Stimulated activated CD8-positive, alpha-beta memory T cell treated with anti-CD3 and anti-CD28 coated beads, Interleukin-4, amount 100 ng/mL, for 48 hours (primary cell): ENCODE measurements around the gene ZP1.
A peak's percentile ranks its signal among the peaks of the same experiment; 100 is the strongest.

Experiments
- DNase-seq: peaks from one replicate; pipeline ENCODE4 v3.0.0-alpha.2; 2020

Gene ZP1

GRCh38 chr11:60859616-60860250, 7.6 kb upstream of the ZP1 start:
- no peak for DNase-seq

- no peak for DNase-seq
These were observed 6.4 kb upstream of the ZP1 start for GRCh38 chr11:60860943-60861342.

GRCh38 chr11:60862171-60862570, 5.2 kb upstream of the ZP1 start:
- DNase-seq, result no peak

GRCh38 chr11:60863550-60864521, 3.5 kb upstream of the ZP1 start:
- no peak for DNase-seq

GRCh38 chr11:60864856-60865513, 2.4 kb upstream of the ZP1 start:
- peak; percentile 22 for DNase-seq

- DNase-seq, result no peak
These were observed 734 bp downstream of the ZP1 start for GRCh38 chr11:60867871-60868681.

GRCh38 chr11:60868682-60869450, 1.5 kb downstream of the ZP1 start:
- no peak for DNase-seq

- peak; percentile 18 for DNase-seq
These were observed 2.1 kb downstream of the ZP1 start for GRCh38 chr11:60869451-60869825.

GRCh38 chr11:60870276-60870675, 2.9 kb downstream of the ZP1 start:
- DNase-seq, result no peak

- DNase-seq, result no peak
These were observed 3.5 kb downstream of the ZP1 start for GRCh38 chr11:60870733-60871377.

- no peak for DNase-seq
These were observed 4.2 kb downstream of the ZP1 start for GRCh38 chr11:60871378-60872061.

GRCh38 chr11:60872124-60872960, 5.0 kb downstream of the ZP1 start:
- DNase-seq, result peak; percentile 23

- DNase-seq, result no peak
These were observed 5.7 kb downstream of the ZP1 start for GRCh38 chr11:60872961-60873524.

- no peak for DNase-seq
These were observed 6.2 kb downstream of the ZP1 start for GRCh38 chr11:60873533-60873932.

- DNase-seq, result no peak
These were observed 7.4 kb downstream of the ZP1 start for GRCh38 chr11:60874421-60875365.

GRCh38 chr11:60875366-60876167, 8.2 kb downstream of the ZP1 start:
- DNase-seq, result no peak

- DNase-seq, result no peak
These were observed 8.8 kb downstream of the ZP1 start for GRCh38 chr11:60876168-60876485.
